SIG-M5 treated with dmso at 0.1 percent for 504 hours (cell line): ENCODE measurements around the gene CPNE7.
"Not testable (repeated sequence)": the region's sequence is repeated elsewhere in the genome, so short reads cannot be mapped to it uniquely, and the experiment has no call there.

Source experiments
- DNase-seq: peaks from one replicate; lab custom pipeline; 2025; ENCODE audit not compliant: unreplicated experiment; lab: John Stamatoyannopoulos, UW

The CPNE7 gene

GRCh38 chr16:89565256-89565505 lies 10.4 kb upstream of the CPNE7 start:
- no peak for DNase-seq

- peak; percentile 75 for DNase-seq
These were observed 9.8 kb upstream of the CPNE7 start for GRCh38 chr16:89565506-89566372.

- no peak for DNase-seq
These were observed 7.6 kb upstream of the CPNE7 start for GRCh38 chr16:89567656-89568594.

GRCh38 chr16:89569506-89570341 lies 5.8 kb upstream of the CPNE7 start:
- DNase-seq, result no peak

- DNase-seq, result no peak
These were observed 5.1 kb upstream of the CPNE7 start for GRCh38 chr16:89570342-89570923.

GRCh38 chr16:89570983-89571598 lies 4.5 kb upstream of the CPNE7 start:
- not testable (repeated sequence) for DNase-seq

GRCh38 chr16:89571636-89572035 lies 3.9 kb upstream of the CPNE7 start:
- DNase-seq, result no peak

GRCh38 chr16:89572073-89572484 lies 3.5 kb upstream of the CPNE7 start:
- DNase-seq, result no peak

- no peak for DNase-seq
These were observed 2.9 kb upstream of the CPNE7 start for GRCh38 chr16:89572485-89573205.

- DNase-seq, result no peak
These were observed 1.5 kb upstream of the CPNE7 start for GRCh38 chr16:89573826-89574680.

- DNase-seq, result peak; percentile 58
These were observed 794 bp upstream of the CPNE7 start for GRCh38 chr16:89574681-89575246.

- no peak for DNase-seq
These were observed 846 bp downstream of the CPNE7 start for GRCh38 chr16:89576153-89577054.

- DNase-seq, result no peak
These were observed 1.6 kb downstream of the CPNE7 start for GRCh38 chr16:89577055-89577759.

- no peak for DNase-seq
These were observed 3.8 kb downstream of the CPNE7 start for GRCh38 chr16:89579351-89579750.

- no peak for DNase-seq
These were observed 5.6 kb downstream of the CPNE7 start for GRCh38 chr16:89581045-89581695.

- peak; percentile 45 for DNase-seq
These were observed 6.5 kb downstream of the CPNE7 start for GRCh38 chr16:89581861-89582563.
